GM18868 (cell line): ENCODE results near the gene SSC5D.
"Not testable (repeated sequence)": the region's sequence is repeated elsewhere in the genome, so short reads cannot be mapped to it uniquely, and the experiment has no call there.

Experiments used
- ATAC-seq: cut with Tn5 transposase; IDR thresholded peaks from one replicate; pipeline ENCODE4 v1.9.1; 2021; ENCODE audit warnings: mild to moderate bottlenecking, moderate library complexity; ENCODE audit not compliant: unreplicated experiment

Gene SSC5D

DNA sequence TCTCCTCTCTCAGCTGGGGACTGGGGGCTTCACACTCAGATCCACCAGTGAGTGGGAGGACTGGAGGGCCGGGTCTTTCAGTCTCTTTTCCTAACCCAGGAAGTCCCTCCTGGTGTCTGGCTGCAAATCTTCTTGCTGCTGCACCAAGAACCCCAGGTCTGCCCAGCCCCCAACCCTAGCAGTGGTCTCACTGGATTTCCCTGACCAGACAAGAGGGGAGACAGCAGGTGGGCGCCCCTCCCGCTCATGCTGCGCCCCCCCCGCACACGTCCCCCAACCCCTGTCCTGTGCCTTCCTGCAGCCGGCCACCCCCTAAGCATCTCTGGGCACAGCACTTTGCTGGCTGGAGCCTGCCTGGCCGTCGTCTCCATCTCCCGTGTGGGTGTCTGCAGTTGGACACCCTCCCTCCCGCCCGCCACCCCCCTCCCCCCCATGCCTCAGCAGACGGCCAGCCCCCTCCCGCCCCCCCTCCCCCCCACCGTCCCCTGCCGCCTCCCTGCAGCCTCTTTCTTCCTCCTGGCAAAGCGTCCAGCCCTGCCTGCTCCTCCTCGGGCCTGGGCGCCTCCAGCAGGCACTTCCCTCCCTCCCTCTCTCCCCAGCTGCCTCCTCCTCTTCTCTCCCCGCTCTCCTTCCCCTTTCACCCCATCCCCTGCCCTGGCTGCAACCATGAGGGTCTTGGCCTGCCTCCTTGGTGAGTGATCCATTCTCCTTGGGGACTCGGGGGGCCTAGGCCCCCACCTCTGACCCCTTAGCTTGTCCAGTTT lies at the start of gene SSC5D:
SSC5D (plus strand) TSS at position 513 of the 764 bp plus-strand sequence; CDS start at position 667, 154 bp downstream.
- ATAC-seq: no peak

DNA sequence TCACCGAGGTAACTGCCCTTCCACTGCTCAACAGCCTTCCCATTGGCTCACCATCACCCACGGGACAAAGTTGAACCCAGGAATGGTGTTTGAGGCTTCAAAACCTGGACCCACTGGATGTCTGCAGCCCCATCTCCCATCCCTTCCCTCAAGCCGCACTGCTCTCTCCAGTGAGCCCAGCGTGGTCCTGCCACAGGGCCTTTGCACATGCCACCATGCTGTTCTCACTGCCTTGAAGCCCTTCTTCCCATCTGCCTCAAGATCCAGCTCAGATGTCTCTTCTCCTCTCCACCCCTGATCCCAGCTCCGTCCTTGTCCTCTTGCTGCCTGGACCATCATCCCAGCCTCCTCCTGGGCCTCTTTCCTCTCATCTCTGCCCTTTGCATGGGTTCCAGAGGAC lies 49.2 kb upstream of the SSC5D start:
- no peak for ATAC-seq

GRCh38 chr19:55440411-55441105 lies 47.7 kb upstream of the SSC5D start:
- ATAC-seq: no peak

DNA sequence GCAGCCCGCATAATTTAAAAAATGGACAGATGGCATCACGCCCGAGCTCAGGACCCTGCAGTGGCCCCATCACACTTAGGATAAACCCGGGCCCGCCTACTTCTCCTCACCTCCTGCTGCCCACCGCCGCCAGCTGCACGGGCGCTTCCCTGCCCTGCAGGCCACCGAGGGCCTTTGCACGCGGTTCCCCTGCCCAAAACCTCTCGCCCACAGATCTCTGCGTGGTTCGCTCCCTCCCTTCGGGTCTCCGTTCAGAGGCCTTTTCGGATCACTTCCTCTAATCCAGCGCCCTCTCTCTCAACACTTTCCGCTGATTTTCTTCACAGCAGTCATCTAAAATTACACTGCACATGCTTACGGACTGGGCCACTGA lies 46.9 kb upstream of the SSC5D start:
- ATAC-seq: no peak

GRCh38 chr19:55441692-55442321 lies 46.4 kb upstream of the SSC5D start:
- ATAC-seq: no peak

- no peak for ATAC-seq
Observed at GRCh38 chr19:55442372-55442961, 45.8 kb upstream of the SSC5D start.

DNA sequence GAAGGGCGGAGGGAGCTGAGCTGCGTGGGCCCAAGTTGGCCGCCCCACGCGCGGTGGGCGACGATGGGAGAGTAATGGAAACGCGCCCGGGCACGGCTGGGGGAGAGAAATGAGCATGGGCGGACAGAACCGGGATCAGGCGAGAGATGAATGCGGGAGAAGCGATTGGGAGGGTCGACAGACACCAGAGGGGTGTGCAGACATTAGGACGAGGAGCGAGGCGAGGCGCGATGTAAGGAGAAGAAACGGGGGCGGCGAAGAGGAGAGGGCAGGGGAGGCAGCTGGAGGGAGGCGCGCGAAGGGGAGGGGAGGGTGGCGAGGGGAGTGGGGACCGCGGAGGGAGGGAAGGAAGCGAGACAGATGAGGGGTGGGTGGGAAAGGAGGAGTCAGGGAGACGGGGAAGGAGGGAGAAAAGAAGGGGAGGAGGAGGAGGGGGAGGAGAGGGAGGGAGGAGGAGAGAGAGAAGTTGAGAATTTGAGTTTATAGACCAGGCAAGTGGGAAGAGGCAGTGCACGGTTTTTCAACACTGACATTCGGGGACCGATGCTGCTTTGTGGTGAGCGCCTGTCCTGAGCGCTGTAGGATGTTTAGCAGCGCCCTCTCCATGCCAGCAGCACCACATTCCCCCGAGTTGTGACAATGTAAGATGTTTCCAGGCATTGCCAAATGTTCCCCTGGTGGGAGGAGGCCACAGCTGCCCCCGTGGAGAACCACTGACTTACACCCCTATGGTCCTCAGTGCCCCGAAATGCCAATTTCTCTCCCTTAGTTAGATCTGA lies 45.0 kb upstream of the SSC5D start, which contains the start of gene SHISA7:
SHISA7 (minus strand) TSS at position 256 of the 779 bp plus-strand sequence. CDS start 437 bp downstream, outside the sequence.
- no peak for ATAC-seq

GRCh38 chr19:55443824-55444480 lies 44.3 kb upstream of the SSC5D start:
- no peak for ATAC-seq

DNA sequence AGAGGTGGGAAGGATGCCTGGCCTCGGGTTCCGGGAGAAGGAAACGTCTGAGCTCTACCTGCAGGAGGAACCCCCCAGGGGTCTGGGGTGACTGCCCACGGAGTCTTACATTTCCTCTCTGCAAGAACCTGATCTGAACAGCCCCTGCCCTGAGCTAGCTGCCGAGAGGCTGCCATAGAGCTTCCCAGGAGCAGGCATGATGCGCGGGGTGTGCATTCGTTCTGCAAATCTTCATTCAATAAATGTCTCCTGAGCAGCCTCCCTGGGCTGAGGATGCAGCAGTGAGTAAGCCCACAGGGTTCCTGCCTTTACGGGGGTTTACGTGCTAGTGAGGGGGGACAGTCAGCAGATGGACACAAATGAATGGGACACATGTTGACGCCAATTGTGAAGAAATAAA lies 43.6 kb upstream of the SSC5D start:
- ATAC-seq: no peak

GRCh38 chr19:55446060-55446459 lies 42.2 kb upstream of the SSC5D start:
- ATAC-seq: no peak

GRCh38 chr19:55447421-55448174 lies 40.6 kb upstream of the SSC5D start:
- ATAC-seq: no peak

DNA sequence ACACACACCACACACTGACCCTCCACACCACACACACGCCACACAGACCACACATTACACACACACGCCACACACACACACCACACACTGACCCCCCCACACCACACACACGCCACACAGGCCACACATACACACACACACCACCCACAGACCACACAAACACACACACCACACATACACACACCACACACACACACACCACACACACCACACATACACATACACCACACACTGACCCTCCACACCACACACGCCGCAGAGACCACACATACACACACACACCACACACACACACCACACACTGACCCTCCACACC lies 40.1 kb upstream of the SSC5D start:
- ATAC-seq: not testable (repeated sequence)

- no peak for ATAC-seq
Observed at GRCh38 chr19:55449469-55449868, 38.8 kb upstream of the SSC5D start.

DNA sequence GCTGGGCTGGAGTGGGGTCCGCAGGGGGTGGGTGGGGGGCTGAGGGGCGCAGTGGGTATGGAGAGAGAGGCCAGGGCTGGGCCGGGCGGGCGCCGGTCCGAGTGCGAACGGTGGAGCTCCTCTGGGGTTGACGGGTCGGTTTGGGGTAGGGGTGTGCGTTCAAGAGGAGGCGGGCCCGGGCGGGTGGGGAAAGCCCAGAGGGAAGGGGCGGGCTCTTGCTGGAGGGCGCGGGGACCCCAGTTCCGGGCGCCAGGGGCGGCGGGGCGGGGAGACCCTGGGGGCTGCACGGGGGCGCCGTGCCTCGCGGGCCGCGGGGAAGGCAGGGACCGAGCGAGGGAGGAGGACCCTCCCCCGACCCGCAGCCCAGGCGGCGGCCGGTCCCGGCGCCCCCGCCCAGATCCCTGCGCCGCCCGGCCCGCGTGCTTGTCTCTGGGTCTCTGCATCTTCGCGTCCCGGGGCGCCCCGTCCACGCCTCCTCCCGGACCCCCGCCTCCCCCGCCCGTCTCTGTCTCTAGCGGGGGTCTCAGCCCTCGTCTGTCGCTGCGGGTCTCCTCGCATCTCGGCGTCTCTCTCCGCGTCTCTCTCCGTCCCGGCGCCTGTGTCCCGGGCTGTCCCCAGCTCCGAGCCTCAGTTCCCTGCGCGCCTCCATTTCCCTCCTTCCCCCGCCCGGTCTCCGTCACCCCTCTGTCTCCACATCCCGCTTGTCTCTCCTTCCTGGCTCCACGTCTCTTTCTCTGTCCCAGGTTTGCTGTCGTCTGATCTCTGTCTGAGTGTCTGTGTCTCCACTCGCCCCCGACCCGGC lies 36.9 kb upstream of the SSC5D start:
- ATAC-seq: no peak

- ATAC-seq: no peak
Observed at GRCh38 chr19:55451965-55452748, 36.1 kb upstream of the SSC5D start.

- ATAC-seq: no peak
Observed at GRCh38 chr19:55452749-55453346, 35.4 kb upstream of the SSC5D start.

GRCh38 chr19:55453511-55454260 lies 34.5 kb upstream of the SSC5D start:
- ATAC-seq: no peak
